ENCODE measurements around the gene SESTD1.

DNA sequence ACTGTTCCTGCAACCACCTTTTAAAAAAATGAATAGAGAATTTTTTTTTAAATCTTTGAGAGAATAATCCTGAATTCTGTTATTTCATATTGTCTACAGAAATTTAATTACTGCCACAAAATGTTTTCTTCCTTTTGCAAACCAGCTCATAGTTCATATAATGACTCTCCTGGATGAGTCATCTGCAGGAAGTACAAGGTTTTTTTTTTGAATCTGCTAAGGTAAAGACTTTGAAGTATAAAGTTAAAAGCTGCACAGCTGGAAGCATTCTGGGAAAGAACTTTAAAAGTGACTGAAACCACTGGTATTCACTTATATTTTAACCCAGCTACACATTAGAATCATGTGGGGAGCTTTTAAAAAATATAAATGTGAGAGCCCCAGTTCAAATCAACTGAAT lies 25.4 kb downstream of the SESTD1 start:
- TF ChIP-seq, protein P1, sequence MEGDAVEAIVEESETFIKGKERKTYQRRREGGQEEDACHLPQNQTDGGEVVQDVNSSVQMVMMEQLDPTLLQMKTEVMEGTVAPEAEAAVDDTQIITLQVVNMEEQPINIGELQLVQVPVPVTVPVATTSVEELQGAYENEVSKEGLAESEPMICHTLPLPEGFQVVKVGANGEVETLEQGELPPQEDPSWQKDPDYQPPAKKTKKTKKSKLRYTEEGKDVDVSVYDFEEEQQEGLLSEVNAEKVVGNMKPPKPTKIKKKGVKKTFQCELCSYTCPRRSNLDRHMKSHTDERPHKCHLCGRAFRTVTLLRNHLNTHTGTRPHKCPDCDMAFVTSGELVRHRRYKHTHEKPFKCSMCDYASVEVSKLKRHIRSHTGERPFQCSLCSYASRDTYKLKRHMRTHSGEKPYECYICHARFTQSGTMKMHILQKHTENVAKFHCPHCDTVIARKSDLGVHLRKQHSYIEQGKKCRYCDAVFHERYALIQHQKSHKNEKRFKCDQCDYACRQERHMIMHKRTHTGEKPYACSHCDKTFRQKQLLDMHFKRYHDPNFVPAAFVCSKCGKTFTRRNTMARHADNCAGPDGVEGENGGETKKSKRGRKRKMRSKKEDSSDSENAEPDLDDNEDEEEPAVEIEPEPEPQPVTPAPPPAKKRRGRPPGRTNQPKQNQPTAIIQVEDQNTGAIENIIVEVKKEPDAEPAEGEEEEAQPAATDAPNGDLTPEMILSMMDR (IDR thresholded peaks at IDR 0.05) = no peak
- TF ChIP-seq POLR2A (IDR thresholded peaks at IDR 0.05) (no peak), POLR2AphosphoS5 (IDR thresholded peaks at IDR 0.05) (no peak), EP300 (IDR thresholded peaks at IDR 0.05) (no peak)
